Fibroblast of villous mesenchyme (primary cell): ENCODE results near the gene VRK1. TPM values are rescaled to one million over a fixed set of nuclear protein-coding genes. Genes with fewer than 3 reads are reported as not detected.

Source experiments
- DNase-seq: peaks from one replicate; pipeline ENCODE4 v3.0.0-alpha.2; 2010; ENCODE audit warnings: low read depth
- H3K4me3 ChIP-seq: 2 replicates; pipeline ENCODE4 v1.5.1; 2011; ENCODE audit warnings: low read depth, mild to moderate bottlenecking, low read length
- CTCF ChIP-seq: IDR thresholded peaks from 2 replicates; pipeline ENCODE4 v1.5.1; 2012; ENCODE audit warnings: low read depth, mild to moderate bottlenecking, low read length; ENCODE audit not compliant: insufficient read depth
- total RNA-seq: library from RNA; depleted of rRNA; stranded (reverse); fragments of >200 nt; gene quantifications from 2 replicates; pipeline ENCODE4 v1.2.3, GENCODE V29; 2012

The VRK1 gene
- total RNA-seq, 1 donor = 47.1 TPM

GRCh38 chr14:96858643-96859042 is 61.5 kb downstream of the VRK1 start:
- TF ChIP-seq CTCF = no peak
- no peak overlapping the region for H3K4me3 ChIP-seq
- no peak for DNase-seq

GRCh38 chr14:96861568-96862310 is 64.6 kb downstream of the VRK1 start:
- DNase-seq = no peak
- no peak for TF ChIP-seq CTCF
- H3K4me3 ChIP-seq = no peak overlapping the region

- TF ChIP-seq CTCF = no peak
- no peak for DNase-seq
- no peak overlapping the region for H3K4me3 ChIP-seq
Observed at GRCh38 chr14:96863327-96863985, 66.3 kb downstream of the VRK1 start.

GRCh38 chr14:96863986-96864330 is 66.8 kb downstream of the VRK1 start:
- TF ChIP-seq CTCF = no peak
- no peak overlapping the region for H3K4me3 ChIP-seq
- no peak for DNase-seq

- H3K4me3 ChIP-seq = no peak overlapping the region
- DNase-seq = no peak
- TF ChIP-seq CTCF = no peak
Observed at GRCh38 chr14:96867634-96868033, 70.5 kb downstream of the VRK1 start.

- no peak overlapping the region for H3K4me3 ChIP-seq
- no peak for TF ChIP-seq CTCF
Observed at GRCh38 chr14:96874127-96874526, 76.9 kb downstream of the VRK1 start.

More at GRCh38 chr14:96874127-96874526, 76.9 kb downstream of the VRK1 start:
- DNase-seq = no peak
